ENCODE measurements around the gene TMA7B. TPM values are rescaled to one million over a fixed set of nuclear protein-coding genes. Genes with fewer than 3 reads are reported as not detected.

The TMA7B gene
- total and polyA plus RNA-seq, 2 experiments from 2014 or later = not detected

DNA sequence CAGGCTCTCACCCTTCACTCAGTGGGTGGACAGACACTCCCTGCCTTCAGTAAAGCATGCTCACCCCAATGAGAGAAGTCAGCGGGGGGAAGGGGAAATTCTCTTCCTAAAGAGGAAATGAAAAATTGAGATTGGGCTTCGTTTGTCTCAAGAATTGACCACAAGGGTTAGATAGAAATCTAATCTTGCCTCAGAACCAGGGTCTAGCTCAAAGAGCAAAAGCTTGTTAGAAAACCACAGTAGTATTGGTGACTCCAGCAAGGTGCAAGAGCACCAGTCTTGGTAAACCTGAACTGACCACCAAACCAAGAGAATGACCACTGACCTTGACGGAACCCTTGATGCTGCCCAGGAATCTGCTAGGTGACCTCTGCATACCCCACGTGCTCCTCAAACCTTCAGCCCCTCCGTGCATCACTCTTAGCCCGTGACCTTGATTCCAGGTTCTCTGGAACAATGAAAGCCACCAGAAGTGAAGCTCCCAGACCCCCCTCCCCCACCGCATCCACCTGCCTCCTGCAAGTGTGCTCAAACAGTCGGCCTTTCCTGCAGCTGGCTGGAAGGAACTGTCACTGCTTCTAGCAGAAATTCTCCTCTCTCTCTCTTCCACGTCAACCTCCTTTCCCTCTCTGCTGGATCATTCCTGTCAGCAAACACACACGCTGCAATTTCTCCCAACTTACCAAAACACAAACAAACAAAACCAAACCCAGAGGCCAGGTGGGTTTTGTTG is 3.1 kb upstream of the TMA7B start:
- TF ChIP-seq EZH2 (IDR thresholded peaks at IDR 0.05; ENCODE audit: insufficient read depth, poor library complexity, severe bottlenecking) = no peak
- no peak for TF ChIP-seq EZH2phosphoT487 (IDR thresholded peaks at IDR 0.05; ENCODE audit: insufficient read depth, low read depth)
- WGBS, 2 experiments (ENCODE audit: low coverage in 1 of 2, low lambda C conversion rate in 2 of 2, missing lambda C conversion rate in 2 of 2) = 62 to 64% methylated on average over 9 to 10 of the region's 10 CpGs
- H3K9me2 ChIP-seq (ENCODE audit: insufficient read depth) = no peaks in the 10 kb centered on the region
- no peak overlapping the region for H3K4me3 ChIP-seq
- in situ Hi-C loops (cut with MboI) = no loop called here
- H3K27ac ChIP-seq = no peak overlapping the region
- no peaks in the 10 kb centered on the region for H3K36me3 ChIP-seq (ENCODE audit: low read depth)
- H3K79me2 ChIP-seq (ENCODE audit: insufficient read depth) = no peaks in the 10 kb centered on the region
- peaks cover 28% of the 10 kb centered on the region for H3F3A ChIP-seq (ENCODE audit: insufficient read depth)
- DNase-seq = no peak
- no peak overlapping the region for H3K4me2 ChIP-seq (ENCODE audit: unreplicated experiment)
- H3K9ac ChIP-seq = no peak overlapping the region
- H3K9me3 ChIP-seq (ENCODE audit: low read depth) = no peaks in the 10 kb centered on the region
- no peaks in the 10 kb centered on the region for H3K27me3 ChIP-seq (replicated peaks; ENCODE audit: insufficient read depth)
- no peak overlapping the region for H2AFZ ChIP-seq
- no peaks in the 10 kb centered on the region for H4K20me1 ChIP-seq (ENCODE audit: insufficient read depth)
- H3K4me1 ChIP-seq (ENCODE audit: insufficient read depth) = peaks cover 20% of the 10 kb centered on the region

DNA sequence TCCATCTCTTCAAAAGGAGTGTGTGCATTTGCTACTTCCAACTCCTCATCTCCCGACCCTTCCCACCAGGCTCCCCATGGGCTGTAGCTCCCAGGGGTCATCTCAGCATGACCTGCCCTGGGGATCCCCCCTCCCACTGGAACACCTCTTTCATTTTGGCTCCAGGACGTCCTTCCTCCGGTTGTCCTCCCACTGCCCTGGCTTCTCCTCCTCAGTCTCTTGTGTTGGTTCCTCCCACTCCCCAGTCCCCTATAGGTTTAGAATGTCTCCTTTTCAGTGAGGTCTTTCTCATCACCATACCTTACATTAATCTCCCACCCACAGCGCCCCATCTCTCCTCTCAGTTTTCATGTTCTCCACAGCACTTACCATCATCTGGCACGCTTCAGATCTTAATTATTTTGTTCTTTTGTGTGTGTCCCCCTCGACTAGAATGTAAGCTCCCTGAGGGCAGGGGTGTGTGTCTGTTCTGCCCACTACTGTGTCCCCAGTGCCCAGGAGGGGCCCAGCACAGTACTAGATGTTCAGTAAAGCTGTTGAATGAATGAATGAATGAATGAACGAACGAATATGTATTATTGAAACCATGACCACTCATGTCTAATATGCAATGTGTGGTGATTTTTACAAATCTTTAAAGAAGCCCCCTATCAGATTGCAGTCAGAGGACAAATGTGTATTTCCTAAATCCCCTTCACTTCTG is 2.0 kb upstream of the TMA7B start:
- H3F3A ChIP-seq (ENCODE audit: insufficient read depth) = peaks cover 28% of the 10 kb centered on the region
- WGBS, 2 experiments (ENCODE audit: low coverage in 1 of 2, low lambda C conversion rate in 2 of 2, missing lambda C conversion rate in 2 of 2) = 72 to 78% methylated on average over 8 of the region's 8 CpGs
- no peak for TF ChIP-seq EZH2phosphoT487 (IDR thresholded peaks at IDR 0.05; ENCODE audit: insufficient read depth, low read depth)
- no peak for TF ChIP-seq EZH2 (IDR thresholded peaks at IDR 0.05; ENCODE audit: insufficient read depth, poor library complexity, severe bottlenecking)
- no peak overlapping the region for H3K4me2 ChIP-seq (ENCODE audit: unreplicated experiment)
- H3K9me2 ChIP-seq (ENCODE audit: insufficient read depth) = no peaks in the 10 kb centered on the region
- peaks cover 20% of the 10 kb centered on the region for H3K4me1 ChIP-seq (ENCODE audit: insufficient read depth)
- DNase-seq = no peak
- H4K20me1 ChIP-seq (ENCODE audit: insufficient read depth) = no peaks in the 10 kb centered on the region
- H3K27me3 ChIP-seq (replicated peaks; ENCODE audit: insufficient read depth) = no peaks in the 10 kb centered on the region
- no peak overlapping the region for H2AFZ ChIP-seq
- no peak overlapping the region for H3K4me3 ChIP-seq
- in situ Hi-C loops (cut with MboI) = no loop called here
- no peaks in the 10 kb centered on the region for H3K36me3 ChIP-seq (ENCODE audit: low read depth)
- H3K9ac ChIP-seq = no peak overlapping the region
- no peak overlapping the region for H3K27ac ChIP-seq
- H3K79me2 ChIP-seq (ENCODE audit: insufficient read depth) = no peaks in the 10 kb centered on the region
- no peaks in the 10 kb centered on the region for H3K9me3 ChIP-seq (ENCODE audit: low read depth)

DNA sequence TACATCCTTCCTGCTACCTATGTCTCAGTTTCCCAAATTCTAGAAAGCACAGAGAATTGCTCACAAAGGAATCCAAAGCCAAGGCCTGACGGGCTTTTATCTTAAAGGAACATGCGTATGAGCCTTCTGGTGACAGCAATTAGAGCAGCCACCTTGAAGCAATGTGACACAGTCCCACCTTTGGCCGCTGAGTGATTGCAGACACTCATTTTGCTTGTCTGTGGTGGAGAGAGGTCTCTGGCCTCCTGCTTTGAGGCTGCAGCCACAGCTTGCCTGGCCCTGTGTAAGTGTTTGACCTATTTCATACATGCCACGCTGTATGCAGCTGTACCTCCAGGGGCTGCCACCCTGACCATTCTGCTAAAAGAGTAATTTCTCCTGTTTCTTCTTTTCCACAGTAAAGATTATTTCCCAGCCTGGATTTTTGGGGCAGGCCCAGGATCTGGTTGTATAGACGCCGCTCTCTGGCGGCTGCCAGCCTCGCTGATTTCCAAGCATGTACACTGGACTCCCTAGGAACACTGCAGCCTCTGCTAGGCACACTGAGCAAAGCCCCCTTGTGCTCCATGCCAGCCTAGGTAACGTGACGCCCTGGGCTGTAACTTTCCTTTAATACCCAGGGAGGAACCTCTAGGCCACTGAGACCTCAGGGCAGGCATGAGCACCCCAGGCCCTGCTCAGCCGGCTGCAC is 1.1 kb upstream of the TMA7B start:
- Histone ChIP-seq H3K4me3 (no peak overlapping the region), H3K27me3 (replicated peaks; ENCODE audit: insufficient read depth) (no peaks in the 10 kb centered on the region), H3K4me2 (ENCODE audit: unreplicated experiment) (peak overlapping the region; percentile 2), H3K27ac (no peak overlapping the region), H3K4me1 (ENCODE audit: insufficient read depth) (peaks cover 20% of the 10 kb centered on the region), H3K36me3 (ENCODE audit: low read depth) (no peaks in the 10 kb centered on the region), H3K9me3 (ENCODE audit: low read depth) (no peaks in the 10 kb centered on the region), H4K20me1 (ENCODE audit: insufficient read depth) (no peaks in the 10 kb centered on the region), H3K9ac (no peak overlapping the region), H2AFZ (peak overlapping the region; percentile 51), H3F3A (ENCODE audit: insufficient read depth) (peaks cover 28% of the 10 kb centered on the region), H3K79me2 (ENCODE audit: insufficient read depth) (no peaks in the 10 kb centered on the region), H3K9me2 (ENCODE audit: insufficient read depth) (no peaks in the 10 kb centered on the region)
- TF ChIP-seq EZH2phosphoT487 (IDR thresholded peaks at IDR 0.05; ENCODE audit: insufficient read depth, low read depth) = no peak
- TF ChIP-seq EZH2 (IDR thresholded peaks at IDR 0.05; ENCODE audit: insufficient read depth, poor library complexity, severe bottlenecking) = no peak
- in situ Hi-C loops (cut with MboI) = no loop called here
- DNase-seq = no peak
- WGBS, 2 experiments (ENCODE audit: low coverage in 1 of 2, low lambda C conversion rate in 2 of 2, missing lambda C conversion rate in 2 of 2) = 69 to 77% methylated on average over 11 of the region's 11 CpGs
